ENCODE results near the gene RANBP3L. TPM values are rescaled to one million over a fixed set of nuclear protein-coding genes. Genes with fewer than 3 reads are reported as not detected.

Gene RANBP3L
- polyA plus RNA-seq, 1 donor from 2014 or later, result 2.5 TPM

- H3K27me3 ChIP-seq (ENCODE audit: insufficient read depth, low read depth, low read length), result no peaks in the 10 kb centered on the region
- H3K4me2 ChIP-seq (ENCODE audit: low read length), result peak overlapping the region; percentile 22
- no peaks in the 10 kb centered on the region for H3K79me2 ChIP-seq (replicated peaks; ENCODE audit: insufficient read depth, low read length)
- H3K36me3 ChIP-seq (ENCODE audit: insufficient read depth, low read length), result no peaks in the 10 kb centered on the region
- TF ChIP-seq SMC3 (conservative IDR thresholded peaks at IDR 0.05; ENCODE audit: poor library complexity), result no peak
- TF ChIP-seq, protein P1, sequence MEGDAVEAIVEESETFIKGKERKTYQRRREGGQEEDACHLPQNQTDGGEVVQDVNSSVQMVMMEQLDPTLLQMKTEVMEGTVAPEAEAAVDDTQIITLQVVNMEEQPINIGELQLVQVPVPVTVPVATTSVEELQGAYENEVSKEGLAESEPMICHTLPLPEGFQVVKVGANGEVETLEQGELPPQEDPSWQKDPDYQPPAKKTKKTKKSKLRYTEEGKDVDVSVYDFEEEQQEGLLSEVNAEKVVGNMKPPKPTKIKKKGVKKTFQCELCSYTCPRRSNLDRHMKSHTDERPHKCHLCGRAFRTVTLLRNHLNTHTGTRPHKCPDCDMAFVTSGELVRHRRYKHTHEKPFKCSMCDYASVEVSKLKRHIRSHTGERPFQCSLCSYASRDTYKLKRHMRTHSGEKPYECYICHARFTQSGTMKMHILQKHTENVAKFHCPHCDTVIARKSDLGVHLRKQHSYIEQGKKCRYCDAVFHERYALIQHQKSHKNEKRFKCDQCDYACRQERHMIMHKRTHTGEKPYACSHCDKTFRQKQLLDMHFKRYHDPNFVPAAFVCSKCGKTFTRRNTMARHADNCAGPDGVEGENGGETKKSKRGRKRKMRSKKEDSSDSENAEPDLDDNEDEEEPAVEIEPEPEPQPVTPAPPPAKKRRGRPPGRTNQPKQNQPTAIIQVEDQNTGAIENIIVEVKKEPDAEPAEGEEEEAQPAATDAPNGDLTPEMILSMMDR (IDR thresholded peaks at IDR 0.05; ENCODE audit: poor library complexity, severe bottlenecking), result no peak
- no peak for TF ChIP-seq MXI1 (conservative IDR thresholded peaks at IDR 0.05; ENCODE audit: poor library complexity, severe bottlenecking)
- peak; percentile 84 for TF ChIP-seq POLR2AphosphoS5 (IDR thresholded peaks at IDR 0.05)
- no peak for TF ChIP-seq RAD21 (conservative IDR thresholded peaks at IDR 0.05)
- no peak for TF ChIP-seq EZH2 (IDR thresholded peaks at IDR 0.05; ENCODE audit: borderline replicate concordance, insufficient read depth, low read length, poor library complexity, severe bottlenecking)
- TF ChIP-seq REST (IDR thresholded peaks at IDR 0.05; ENCODE audit: borderline replicate concordance), result peak; percentile 51
- TF ChIP-seq EP300 (conservative IDR thresholded peaks at IDR 0.05; ENCODE audit: poor library complexity, severe bottlenecking), result peak; percentile 95
- TF ChIP-seq TAF1 (IDR thresholded peaks at IDR 0.05; ENCODE audit: low read depth), result no peak
- H4K20me1 ChIP-seq (ENCODE audit: insufficient read depth), result no peaks in the 10 kb centered on the region
- peak overlapping the region; percentile 86 for H3K27ac ChIP-seq (ENCODE audit: low read length)
- no peaks in the 10 kb centered on the region for H3K9me3 ChIP-seq (ENCODE audit: low read length)
- H2AFZ ChIP-seq (ENCODE audit: low read depth, low read length), result no peak overlapping the region
- peak overlapping the region; percentile 45 for H3K4me3 ChIP-seq (ENCODE audit: low read length)
- H3K9me2 ChIP-seq (ENCODE audit: insufficient read depth, low read length), result no peaks in the 10 kb centered on the region
- H3K9ac ChIP-seq (ENCODE audit: low read length), result peak overlapping the region; percentile 47
- H3F3A ChIP-seq (ENCODE audit: insufficient read depth, low read length, poor library complexity, severe bottlenecking), result no peaks in the 10 kb centered on the region
Observed at GRCh38 chr5:36251218-36251617, 50.5 kb downstream of the RANBP3L start.

DNA sequence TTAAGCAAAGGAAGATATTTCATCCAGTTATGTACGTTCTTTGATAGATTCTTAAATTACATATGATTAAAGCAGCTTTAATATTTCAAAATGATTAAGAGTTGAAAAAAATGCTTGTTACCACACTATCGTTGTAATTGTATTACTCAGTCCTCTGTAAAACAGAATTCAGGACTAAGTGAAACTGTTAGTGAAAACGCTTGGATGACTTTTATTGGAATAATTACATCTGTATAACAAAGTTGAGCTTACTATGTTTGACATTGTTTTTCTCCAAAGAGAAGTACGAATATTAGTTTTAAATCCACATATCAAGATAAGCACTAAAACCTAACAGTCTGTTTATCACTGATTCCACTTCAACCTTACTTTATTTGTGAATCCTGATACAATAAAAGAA, 51.3 kb downstream of the RANBP3L start:
- Histone ChIP-seq H3K4me3 (ENCODE audit: low read length) (peak overlapping the region; percentile 45), H3F3A (ENCODE audit: insufficient read depth, low read length, poor library complexity, severe bottlenecking) (no peaks in the 10 kb centered on the region), H3K79me2 (replicated peaks; ENCODE audit: insufficient read depth, low read length) (no peaks in the 10 kb centered on the region), H4K20me1 (ENCODE audit: insufficient read depth) (no peaks in the 10 kb centered on the region), H3K9me3 (ENCODE audit: low read length) (no peaks in the 10 kb centered on the region), H3K9me2 (ENCODE audit: insufficient read depth, low read length) (no peaks in the 10 kb centered on the region), H3K9ac (ENCODE audit: low read length) (peak overlapping the region; percentile 36), H3K36me3 (ENCODE audit: insufficient read depth, low read length) (no peaks in the 10 kb centered on the region), H3K27me3 (ENCODE audit: insufficient read depth, low read depth, low read length) (no peaks in the 10 kb centered on the region), H3K27ac (ENCODE audit: low read length) (peak overlapping the region; percentile 86), H3K4me2 (ENCODE audit: low read length) (peak overlapping the region; percentile 22), H2AFZ (ENCODE audit: low read depth, low read length) (no peak overlapping the region)
- TF ChIP-seq, protein P1 (IDR thresholded peaks at IDR 0.05; ENCODE audit: poor library complexity, severe bottlenecking), result no peak
- TF ChIP-seq RAD21 (conservative IDR thresholded peaks at IDR 0.05), result no peak
- TF ChIP-seq EZH2 (IDR thresholded peaks at IDR 0.05; ENCODE audit: borderline replicate concordance, insufficient read depth, low read length, poor library complexity, severe bottlenecking), result no peak
- no peak for TF ChIP-seq POLR2AphosphoS5 (IDR thresholded peaks at IDR 0.05)
- no peak for TF ChIP-seq REST (IDR thresholded peaks at IDR 0.05; ENCODE audit: borderline replicate concordance)
- no peak for TF ChIP-seq SMC3 (conservative IDR thresholded peaks at IDR 0.05; ENCODE audit: poor library complexity)
- TF ChIP-seq EP300 (conservative IDR thresholded peaks at IDR 0.05; ENCODE audit: poor library complexity, severe bottlenecking), result no peak
